Measurements from ENCODE around the gene CD55. TPM values are rescaled to one million over a fixed set of nuclear protein-coding genes. Genes with fewer than 3 reads are reported as not detected.

The CD55 gene
- total RNA-seq, 4 donors from 2014 or later: 8.0 to 75.4 (median 40.1) TPM

- 38 to 61% methylated on average over 1 of the region's 1 CpG for WGBS, 2 donors (ENCODE audit: low coverage in 1 of 2)
- intact Hi-C loops (cut with DNase I; ENCODE audit: low total_unique reads) (no loop called here), in situ Hi-C loops (cut with MboI; ENCODE audit: low pct_ligation_motif_present in 1 of 4, low pct_unique_long_range_greater_than_20kb in 1 of 4, low sequenced_read_pairs in 3 of 4) (no loop called here)
- Histone ChIP-seq H3K9me3 (no peaks in the 10 kb centered on the region), H3K4me3 (no peak overlapping the region), H3K27ac (no peak overlapping the region), H3K27me3 (no peaks in the 10 kb centered on the region), H3K36me3 (peaks cover 0 to 11% (median 0%) of the 10 kb centered on the region in 4 donors), H3K4me1 (no peaks in the 10 kb centered on the region)
- no peak for DNase-seq
- TF ChIP-seq POLR2AphosphoS5 (IDR thresholded peaks at IDR 0.05) (no peak), CTCF (IDR thresholded peaks at IDR 0.05) (no peak), POLR2A (IDR thresholded peaks at IDR 0.05) (no peak), EP300 (IDR thresholded peaks at IDR 0.05; ENCODE audit: low read depth) (no peak)
Measured at GRCh38 chr1:207355060-207355459, 33.6 kb downstream of the CD55 start.

GRCh38 chr1:207355513-207356295 lies 34.2 kb downstream of the CD55 start:
- in situ Hi-C loops (cut with MboI; ENCODE audit: low pct_ligation_motif_present in 1 of 4, low pct_unique_long_range_greater_than_20kb in 1 of 4, low sequenced_read_pairs in 3 of 4): no loop called here
- 84 to 92% methylated on average over 3 of the region's 3 CpGs for WGBS, 2 donors (ENCODE audit: low coverage in 1 of 2)
- no peak for DNase-seq

GRCh38 chr1:207361029-207361428 lies 39.6 kb downstream of the CD55 start:
- DNase-seq: no peak
- Histone ChIP-seq H3K9me3 (no peaks in the 10 kb centered on the region), H3K4me3 (no peak overlapping the region), H3K4me1 (no peaks in the 10 kb centered on the region), H3K27ac (no peak overlapping the region), H3K27me3 (no peaks in the 10 kb centered on the region), H3K36me3 (peaks cover 0 to 4% (median 0%) of the 10 kb centered on the region in 4 donors)
- intact Hi-C loops (cut with DNase I; ENCODE audit: low total_unique reads): no loop called here
- TF ChIP-seq POLR2A (IDR thresholded peaks at IDR 0.05): no peak
- no peak for TF ChIP-seq POLR2AphosphoS5 (IDR thresholded peaks at IDR 0.05)
- TF ChIP-seq EP300 (IDR thresholded peaks at IDR 0.05; ENCODE audit: low read depth): no peak
- TF ChIP-seq CTCF (IDR thresholded peaks at IDR 0.05): no peak
- WGBS, 2 donors (ENCODE audit: low coverage in 1 of 2): 77 to 100% methylated on average over 1 to 3 of the region's 3 CpGs
- in situ Hi-C loops (cut with MboI; ENCODE audit: low pct_ligation_motif_present in 1 of 4, low pct_unique_long_range_greater_than_20kb in 1 of 4, low sequenced_read_pairs in 3 of 4): no loop called here

More at GRCh38 chr1:207355513-207356295, 34.2 kb downstream of the CD55 start:
- H3K9me3 ChIP-seq: no peaks in the 10 kb centered on the region
- intact Hi-C loops (cut with DNase I; ENCODE audit: low total_unique reads): no loop called here
- no peaks in the 10 kb centered on the region for H3K4me1 ChIP-seq
- TF ChIP-seq POLR2AphosphoS5 (IDR thresholded peaks at IDR 0.05) (no peak), EP300 (IDR thresholded peaks at IDR 0.05; ENCODE audit: low read depth) (no peak), POLR2A (IDR thresholded peaks at IDR 0.05) (no peak), CTCF (IDR thresholded peaks at IDR 0.05) (no peak)
- H3K36me3 ChIP-seq: peaks cover 0 to 4% (median 0%) of the 10 kb centered on the region in 4 donors
- H3K27me3 ChIP-seq: no peaks in the 10 kb centered on the region
- no peak overlapping the region for H3K27ac ChIP-seq
- H3K4me3 ChIP-seq: no peak overlapping the region

GRCh38 chr1:207361889-207362288 lies 40.4 kb downstream of the CD55 start:
- Histone ChIP-seq H3K4me3 (no peak overlapping the region), H3K27me3 (no peaks in the 10 kb centered on the region), H3K27ac (no peak overlapping the region), H3K36me3 (peaks cover 0 to 11% (median 0%) of the 10 kb centered on the region in 4 donors), H3K4me1 (no peaks in the 10 kb centered on the region), H3K9me3 (no peaks in the 10 kb centered on the region)
- intact Hi-C loops (cut with DNase I; ENCODE audit: low total_unique reads): no loop called here
- TF ChIP-seq EP300 (IDR thresholded peaks at IDR 0.05; ENCODE audit: low read depth): no peak
- TF ChIP-seq POLR2A (IDR thresholded peaks at IDR 0.05): no peak
- TF ChIP-seq POLR2AphosphoS5 (IDR thresholded peaks at IDR 0.05): no peak
- no peak for TF ChIP-seq CTCF (IDR thresholded peaks at IDR 0.05)
- DNase-seq: no peak
- in situ Hi-C loops (cut with MboI; ENCODE audit: low pct_ligation_motif_present in 1 of 4, low pct_unique_long_range_greater_than_20kb in 1 of 4, low sequenced_read_pairs in 3 of 4): no loop called here
- 85 to 93% methylated on average over 2 of the region's 2 CpGs for WGBS, 2 donors (ENCODE audit: low coverage in 1 of 2)

Data from transverse colon (tissue), 4 donors.